Endothelial cell (in vitro differentiated cells): ENCODE results near the gene KLHL3. TPM values are rescaled to one million over a fixed set of nuclear protein-coding genes. Genes with fewer than 3 reads are reported as not detected.

ENCODE experiments used
- DNase-seq: peaks from one replicate; pipeline ENCODE4 v3.0.0; 2021; ENCODE audit warnings: low spot score
- H3K27ac Mint-ChIP-seq: one replicate; pipeline ENCODE4 v1.8.0; 2021; ENCODE audit warnings: mixed read lengths, inconsistent platforms; ENCODE audit not compliant: unreplicated experiment
- H3K27me3 Mint-ChIP-seq: one replicate; pipeline ENCODE4 v1.8.0; 2021; ENCODE audit warnings: mild to moderate bottlenecking, moderate library complexity, mixed read lengths, inconsistent platforms; ENCODE audit not compliant: unreplicated experiment
- H3K36me3 Mint-ChIP-seq: one replicate; pipeline ENCODE4 v1.8.0; 2021; ENCODE audit warnings: mild to moderate bottlenecking, low read depth, mixed read lengths, inconsistent platforms; ENCODE audit not compliant: unreplicated experiment
- H3K4me1 Mint-ChIP-seq: one replicate; pipeline ENCODE4 v1.8.0; 2021; ENCODE audit warnings: mild to moderate bottlenecking, mixed read lengths, inconsistent platforms; ENCODE audit not compliant: unreplicated experiment
- H3K4me3 Mint-ChIP-seq: one replicate; pipeline ENCODE4 v1.8.0; 2021; ENCODE audit warnings: mild to moderate bottlenecking, mixed read lengths, inconsistent platforms; ENCODE audit not compliant: unreplicated experiment
- H3K9me3 Mint-ChIP-seq: one replicate; pipeline ENCODE4 v1.8.0; 2021; ENCODE audit warnings: mixed read lengths, inconsistent platforms; ENCODE audit not compliant: unreplicated experiment
- CTCF ChIP-seq: fragments of 200-600 bp; sonication (generic); IDR thresholded peaks from one replicate; pipeline ENCODE4 v1.5.0; 2021; ENCODE audit warnings: antibody characterized with exemption; ENCODE audit not compliant: unreplicated experiment
- total RNA-seq: library from RNA; stranded (reverse); fragmentation: NEBNext Ultra II Directional; extraction: Animal tissue kit (Norgen Biotek cat#: 25700); gene quantifications from one replicate; pipeline ENCODE4 v1.2.1, GENCODE V29; 2021; ENCODE audit not compliant: unreplicated experiment

The KLHL3 gene
- total RNA-seq, 1 donor from 2014 or later, result 200 TPM

GRCh38 chr5:137710086-137710485 is 25.8 kb downstream of the KLHL3 start:
- Mint-ChIP-seq H3K27me3 (peaks cover 4% of the 10 kb centered on the region), H3K36me3 (peaks cover 79% of the 10 kb centered on the region), H3K4me3 (peak overlapping the region; percentile 19)

GRCh38 chr5:137708796-137709559 is 26.9 kb downstream of the KLHL3 start:
- H3K27ac Mint-ChIP-seq, result no peak overlapping the region
- H3K4me3 Mint-ChIP-seq, result peak overlapping the region; percentile 49
- no peak for TF ChIP-seq CTCF
- peaks cover 4% of the 10 kb centered on the region for H3K27me3 Mint-ChIP-seq
- peaks cover 73% of the 10 kb centered on the region for H3K36me3 Mint-ChIP-seq
- no peak for DNase-seq
- peaks cover 20% of the 10 kb centered on the region for H3K4me1 Mint-ChIP-seq
- no peaks in the 10 kb centered on the region for H3K9me3 Mint-ChIP-seq

More at GRCh38 chr5:137710086-137710485, 25.8 kb downstream of the KLHL3 start:
- Mint-ChIP-seq H3K9me3 (no peaks in the 10 kb centered on the region), H3K27ac (no peak overlapping the region), H3K4me1 (peaks cover 18% of the 10 kb centered on the region)
- no peak for DNase-seq
- no peak for TF ChIP-seq CTCF

- Mint-ChIP-seq H3K36me3 (peaks cover 76% of the 10 kb centered on the region), H3K27me3 (peaks cover 4% of the 10 kb centered on the region), H3K9me3 (no peaks in the 10 kb centered on the region), H3K4me3 (peak overlapping the region; percentile 49), H3K27ac (no peak overlapping the region), H3K4me1 (peaks cover 20% of the 10 kb centered on the region)
- TF ChIP-seq CTCF, result no peak
- DNase-seq, result no peak
These were observed 27.8 kb downstream of the KLHL3 start for GRCh38 chr5:137708062-137708461.

- Mint-ChIP-seq H3K4me3 (peak overlapping the region; percentile 43), H3K36me3 (peaks cover 77% of the 10 kb centered on the region), H3K4me1 (peaks cover 26% of the 10 kb centered on the region), H3K9me3 (no peaks in the 10 kb centered on the region), H3K27me3 (peaks cover 4% of the 10 kb centered on the region), H3K27ac (no peak overlapping the region)
- no peak for DNase-seq
- no peak for TF ChIP-seq CTCF
These were observed 29.0 kb downstream of the KLHL3 start for GRCh38 chr5:137706841-137707240.

GRCh38 chr5:137705106-137705505 is 30.8 kb downstream of the KLHL3 start:
- Mint-ChIP-seq H3K9me3 (no peaks in the 10 kb centered on the region), H3K27me3 (peaks cover 4% of the 10 kb centered on the region), H3K4me1 (peaks cover 29% of the 10 kb centered on the region), H3K27ac (no peak overlapping the region), H3K36me3 (peaks cover 73% of the 10 kb centered on the region), H3K4me3 (peak overlapping the region; percentile 20)
- TF ChIP-seq CTCF, result no peak
- DNase-seq, result no peak
